ENCODE measurements around the gene TOGARAM1. TPM values are rescaled to one million over a fixed set of nuclear protein-coding genes. Genes with fewer than 3 reads are reported as not detected.

TOGARAM1 gene
- total and polyA plus RNA-seq, 2 donors (not counting 3 experiments of a cell fraction or from before 2014, with no cell fraction given), result 4.2 to 13.8 TPM

DNA sequence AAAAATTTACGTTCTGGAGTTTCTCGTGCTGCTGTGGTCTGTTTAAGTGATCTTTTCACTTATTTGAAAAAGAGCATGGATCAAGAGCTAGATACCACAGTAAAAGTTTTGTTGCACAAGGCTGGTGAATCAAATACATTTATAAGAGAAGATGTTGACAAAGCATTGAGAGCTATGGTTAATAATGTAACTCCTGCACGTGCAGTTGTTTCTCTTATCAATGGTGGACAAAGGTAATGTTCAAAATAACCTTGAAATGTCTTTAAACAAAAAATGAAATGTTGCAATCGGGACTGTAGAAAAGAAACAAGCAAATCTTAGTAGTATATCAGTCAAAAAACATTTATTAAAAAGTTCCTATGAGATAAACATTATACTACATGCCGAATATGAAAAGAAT, 82.6 kb downstream of the TOGARAM1 start:
- Histone ChIP-seq H3K27ac (ENCODE audit: insufficient read depth, low read depth, low read length) (no peak overlapping the region), H3K9me3 (replicated peaks; ENCODE audit: control insufficient read depth, insufficient read depth, low read length) (no peaks in the 10 kb centered on the region), H4K20me1 (replicated peaks; ENCODE audit: control insufficient read depth, extremely low read depth, insufficient read depth, low read length) (no peaks in the 10 kb centered on the region), H3K4me3 (replicated peaks in 1 of 3; ENCODE audit: insufficient read depth in 1 of 3, low read depth in 1 of 3, low read length in 3 of 3) (no peak overlapping the region), H3K4me1 (ENCODE audit: control insufficient read depth, extremely low read depth, insufficient read depth, low read length) (no peaks in the 10 kb centered on the region), H3K27me3 (ENCODE audit: control insufficient read depth in 2 of 2, insufficient read depth in 2 of 2, low read length in 2 of 2) (no peaks in the 10 kb centered on the region), H3K4me2 (ENCODE audit: insufficient read depth, low read length) (no peak overlapping the region), H2AFZ (ENCODE audit: low read depth, low read length) (no peak overlapping the region), H3K9me1 (replicated peaks; ENCODE audit: control insufficient read depth, extremely low read depth, insufficient read depth, low read length) (no peaks in the 10 kb centered on the region), H3K36me3 (ENCODE audit: control insufficient read depth in 2 of 2, extremely low read depth in 1 of 2, insufficient read depth in 2 of 2, low read length in 2 of 2) (no peaks in the 10 kb centered on the region), H3K9ac (replicated peaks; ENCODE audit: extremely low read depth, insufficient read depth, low read length) (no peak overlapping the region), H3K79me2 (ENCODE audit: control insufficient read depth, insufficient read depth, low read length) (no peaks in the 10 kb centered on the region)
- FAIRE-seq, result no peak
- TF ChIP-seq CTCF (IDR thresholded peaks at IDR 0.05; ENCODE audit: extremely low read depth in 1 of 2, insufficient read depth in 1 of 2, low read depth in 1 of 2, low read length in 2 of 2), result no peak
- TF ChIP-seq, protein P1, sequence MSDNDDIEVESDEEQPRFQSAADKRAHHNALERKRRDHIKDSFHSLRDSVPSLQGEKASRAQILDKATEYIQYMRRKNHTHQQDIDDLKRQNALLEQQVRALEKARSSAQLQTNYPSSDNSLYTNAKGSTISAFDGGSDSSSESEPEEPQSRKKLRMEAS (IDR thresholded peaks at IDR 0.05; ENCODE audit: insufficient read depth, insufficient read length), result no peak
- no peak for TF ChIP-seq GATA2 (IDR thresholded peaks at IDR 0.05; ENCODE audit: insufficient read depth, insufficient read length, low read depth, low read length)
- TF ChIP-seq MYC (IDR thresholded peaks at IDR 0.05; ENCODE audit: low read depth, low read length), result no peak
- TF ChIP-seq EZH2 (IDR thresholded peaks at IDR 0.05; ENCODE audit: borderline replicate concordance, low read depth, low read length, severe bottlenecking), result no peak
- TF ChIP-seq FOS (IDR thresholded peaks at IDR 0.05; ENCODE audit: borderline replicate concordance, insufficient read depth, low read length), result no peak
- TF ChIP-seq JUN (IDR thresholded peaks at IDR 0.05; ENCODE audit: borderline replicate concordance, insufficient read depth, insufficient read length, low read depth), result no peak
- TF ChIP-seq POLR2AphosphoS5 (IDR thresholded peaks at IDR 0.05; ENCODE audit: insufficient read depth, low read depth, low read length), result no peak
- no peak for TF ChIP-seq POLR2A (IDR thresholded peaks at IDR 0.05; ENCODE audit: low read depth, low read length)
- no peak for DNase-seq (ENCODE audit: low read depth, low spot score)
- CTCF ChIA-PET, result interaction anchor here (1.0 kb wide), 1 partner anchor 30 kb away, joined by 3 read pairs; no protein-coding TSS in a partner anchor
- dilution Hi-C loops (cut with MboI; ENCODE audit: extremely low pct_ligation_motif_present, low sequenced_read_pairs) (no loop called here), intact Hi-C loops (cut with micrococcal nuclease) (no loop called here)
- no TSS peak for BruUV-seq (replicated peaks)
- POLR2A ChIA-PET, result no interaction called here

All from endothelial cell of umbilical vein (primary cell).